AG10803 (cell line): ENCODE data around the gene OR4E2.

Experiments
- DNase-seq: peaks from one replicate; pipeline ENCODE4 v3.0.0; 2010; ENCODE audit warnings: low read depth
- H3K4me3 ChIP-seq: 2 replicates; pipeline ENCODE4 v1.5.1; 2011; ENCODE audit warnings: mild to moderate bottlenecking, low read length, control low read depth
- CTCF ChIP-seq: conservative IDR thresholded peaks from 2 replicates; pipeline ENCODE4 v1.5.1; 2011; ENCODE audit warnings: mild to moderate bottlenecking, low read length, control low read depth, inconsistent platforms

The OR4E2 gene

GRCh38 chr14:21711360-21711961 is 57.8 kb downstream of the OR4E2 start:
- peak; percentile 40 for DNase-seq
- TF ChIP-seq CTCF, result peak; percentile 74

GRCh38 chr14:21712036-21712435 is 58.4 kb downstream of the OR4E2 start:
- DNase-seq, result no peak
- TF ChIP-seq CTCF, result no peak
- H3K4me3 ChIP-seq, result no peak overlapping the region

More at GRCh38 chr14:21711360-21711961, 57.8 kb downstream of the OR4E2 start:
- H3K4me3 ChIP-seq, result no peak overlapping the region

- no peak for TF ChIP-seq CTCF
- no peak overlapping the region for H3K4me3 ChIP-seq
Measured at GRCh38 chr14:21714318-21714929, 60.8 kb downstream of the OR4E2 start.

More at GRCh38 chr14:21714318-21714929, 60.8 kb downstream of the OR4E2 start:
- no peak for DNase-seq
